ENCODE results near the gene PARPBP.

- TF ChIP-seq CTCF (IDR thresholded peaks at IDR 0.05), result no peak
- no peak for TF ChIP-seq EZH2 (IDR thresholded peaks at IDR 0.05; ENCODE audit: borderline replicate concordance, insufficient read depth, low read depth, low read length, poor library complexity, severe bottlenecking)
These were observed 52.5 kb downstream of the PARPBP start for GRCh38 chr12:102172436-102172835.

Data from B cell (primary cell).